Measurements from ENCODE around the gene STYXL1.

Gene STYXL1

DNA sequence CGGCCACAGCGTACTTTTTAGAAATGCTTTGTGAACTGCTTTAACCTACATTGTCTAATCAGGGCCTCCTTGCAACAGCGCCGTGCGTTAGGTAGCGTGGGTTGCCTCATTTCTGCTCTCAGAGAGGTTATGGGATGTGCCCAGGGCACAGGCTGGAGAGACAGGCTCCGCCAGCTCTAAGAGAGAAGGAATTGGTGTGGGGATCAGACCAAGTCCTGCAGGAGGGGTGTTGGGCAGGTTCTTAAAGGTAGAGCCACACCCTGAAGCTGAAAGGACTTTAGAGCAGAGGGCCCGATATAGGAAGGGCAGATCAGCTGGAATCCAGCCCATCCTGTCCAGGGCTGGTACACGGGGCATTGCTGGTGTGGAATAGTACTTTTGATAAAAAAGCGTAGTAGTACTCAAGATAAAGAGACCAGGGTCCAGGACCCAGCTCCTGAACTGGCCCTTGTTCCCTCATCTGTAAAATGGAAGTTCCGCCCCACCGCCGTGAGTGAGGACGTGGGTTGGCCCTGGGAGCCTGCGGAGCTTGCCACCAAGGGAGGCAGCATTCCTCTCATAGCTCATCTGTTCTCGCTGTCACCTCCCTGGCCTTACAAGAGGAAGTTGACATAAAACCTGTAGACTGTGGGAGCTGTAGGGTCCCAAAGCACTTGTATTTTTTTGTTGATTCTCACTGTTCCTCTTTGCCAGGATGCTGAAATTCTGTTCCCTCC lies 90.6 kb downstream of the STYXL1 start:
- no peak overlapping the region for H3K4me3 Mint-ChIP-seq
- DNase-seq: no peak
- no peaks in the 10 kb centered on the region for H3K9me3 Mint-ChIP-seq
- H3K27me3 Mint-ChIP-seq: no peaks in the 10 kb centered on the region
- peaks cover 59% of the 10 kb centered on the region for H3K36me3 Mint-ChIP-seq (ENCODE audit: low read depth)
- H3K4me1 Mint-ChIP-seq (ENCODE audit: low read depth): no peaks in the 10 kb centered on the region
- H3K27ac Mint-ChIP-seq: no peak overlapping the region

DNA sequence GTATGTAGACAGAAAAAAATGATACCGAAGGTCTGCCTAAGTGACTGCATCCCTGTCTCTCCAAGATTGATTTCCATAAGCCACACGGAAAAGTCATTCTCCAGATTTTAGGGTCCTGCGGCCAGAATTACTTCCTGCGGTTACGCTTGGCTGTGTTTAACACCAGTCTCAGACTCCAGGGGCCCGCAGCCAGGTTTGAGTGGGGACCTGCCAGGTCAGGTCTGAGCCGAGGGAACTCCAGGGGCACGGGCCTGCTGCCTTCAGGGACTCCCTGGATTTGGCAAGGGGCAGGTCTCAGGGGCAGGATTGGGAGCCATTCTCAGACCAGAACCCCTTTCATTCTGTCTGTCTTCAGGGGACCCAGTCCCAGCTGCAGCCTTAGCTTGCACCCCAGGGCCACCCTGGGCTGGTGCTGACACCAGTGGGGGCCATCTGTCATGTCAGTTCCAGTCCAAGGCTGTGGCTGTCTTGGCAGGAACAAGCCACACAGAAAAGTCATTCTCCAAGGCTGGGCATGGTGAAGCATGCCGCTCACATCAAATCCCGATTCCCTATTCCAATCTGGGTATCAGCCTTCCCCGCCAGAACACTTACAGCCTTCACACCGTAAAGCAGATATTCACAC lies 92.4 kb downstream of the STYXL1 start:
- no peak overlapping the region for H3K4me3 Mint-ChIP-seq
- H3K27me3 Mint-ChIP-seq: no peaks in the 10 kb centered on the region
- H3K36me3 Mint-ChIP-seq (ENCODE audit: low read depth): peaks cover 50% of the 10 kb centered on the region
- no peak overlapping the region for H3K27ac Mint-ChIP-seq
- H3K4me1 Mint-ChIP-seq (ENCODE audit: low read depth): no peaks in the 10 kb centered on the region
- DNase-seq: no peak
- H3K9me3 Mint-ChIP-seq: no peaks in the 10 kb centered on the region

DNA sequence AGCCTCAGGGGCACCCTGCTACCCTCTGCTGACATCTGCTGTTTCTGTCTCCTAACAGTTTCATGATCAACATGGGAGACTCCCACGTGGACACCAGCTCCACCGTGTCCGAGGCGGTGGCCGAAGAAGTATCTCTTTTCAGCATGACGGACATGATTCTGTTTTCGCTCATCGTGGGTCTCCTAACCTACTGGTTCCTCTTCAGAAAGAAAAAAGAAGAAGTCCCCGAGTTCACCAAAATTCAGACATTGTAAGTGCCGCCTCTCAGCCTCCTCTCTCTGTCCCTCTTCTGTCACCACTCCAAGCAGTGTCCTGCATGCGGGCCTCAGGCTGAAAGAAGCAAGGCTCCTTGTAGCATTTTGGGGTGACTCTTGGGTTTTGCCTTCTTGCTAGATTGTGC lies 93.9 kb downstream of the STYXL1 start:
- no peak overlapping the region for H3K4me3 Mint-ChIP-seq
- H3K4me1 Mint-ChIP-seq (ENCODE audit: low read depth): no peaks in the 10 kb centered on the region
- peaks cover 47% of the 10 kb centered on the region for H3K36me3 Mint-ChIP-seq (ENCODE audit: low read depth)
- H3K27me3 Mint-ChIP-seq: no peaks in the 10 kb centered on the region
- H3K27ac Mint-ChIP-seq: no peak overlapping the region
- H3K9me3 Mint-ChIP-seq: no peaks in the 10 kb centered on the region
- no peak for DNase-seq

DNA sequence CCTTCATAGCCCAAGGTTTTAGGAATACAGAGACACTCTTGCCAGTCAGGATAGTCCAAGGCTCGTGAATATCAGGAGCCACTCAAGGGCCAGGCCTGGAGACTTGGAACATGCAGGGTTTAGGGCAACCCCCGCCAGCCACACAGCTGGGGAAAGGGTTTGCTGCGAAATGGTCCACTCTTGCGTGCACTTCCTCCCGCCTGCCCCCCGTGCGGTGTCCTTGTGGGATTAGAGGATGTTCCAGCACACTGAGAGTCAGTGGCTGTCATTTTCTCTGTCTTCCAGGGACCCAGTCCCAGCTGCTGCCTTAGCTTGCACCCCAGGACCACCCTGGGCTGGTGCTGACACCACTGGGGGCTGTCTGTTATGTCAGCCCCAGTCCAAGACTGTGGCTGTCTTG lies 94.4 kb downstream of the STYXL1 start:
- H3K9me3 Mint-ChIP-seq: no peaks in the 10 kb centered on the region

DNA sequence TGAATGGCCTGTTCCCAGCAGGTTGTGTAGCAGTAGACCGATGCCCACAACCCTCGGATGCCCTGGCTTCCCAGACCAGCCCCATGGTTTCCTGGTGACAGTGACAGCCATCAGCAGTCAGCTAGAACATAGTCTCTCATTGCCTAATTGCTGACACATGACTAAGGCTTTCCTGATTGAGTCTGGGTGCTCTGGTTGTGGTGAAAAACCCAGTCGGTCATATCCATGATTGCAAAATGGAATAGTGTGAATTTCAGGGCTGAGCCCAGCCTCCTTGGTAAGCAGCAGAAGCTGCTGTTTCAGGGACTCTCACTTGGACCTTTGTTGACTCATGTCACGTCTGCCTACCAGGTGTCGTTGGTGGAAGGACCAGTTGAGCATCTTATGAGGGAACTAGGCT lies 96.3 kb downstream of the STYXL1 start:
- H3K36me3 Mint-ChIP-seq (ENCODE audit: low read depth): peaks cover 36% of the 10 kb centered on the region
- no peaks in the 10 kb centered on the region for H3K9me3 Mint-ChIP-seq
- H3K4me1 Mint-ChIP-seq (ENCODE audit: low read depth): peaks cover 6% of the 10 kb centered on the region
- no peak overlapping the region for H3K4me3 Mint-ChIP-seq
- DNase-seq: no peak
- H3K27me3 Mint-ChIP-seq: no peaks in the 10 kb centered on the region
- no peak overlapping the region for H3K27ac Mint-ChIP-seq

More for the DNA sequence above, 94.4 kb downstream of the STYXL1 start:
- Mint-ChIP-seq H3K36me3 (ENCODE audit: low read depth) (peaks cover 43% of the 10 kb centered on the region), H3K27ac (no peak overlapping the region), H3K4me1 (ENCODE audit: low read depth) (peaks cover 2% of the 10 kb centered on the region), H3K27me3 (no peaks in the 10 kb centered on the region), H3K4me3 (no peak overlapping the region)
- no peak for DNase-seq

DNA sequence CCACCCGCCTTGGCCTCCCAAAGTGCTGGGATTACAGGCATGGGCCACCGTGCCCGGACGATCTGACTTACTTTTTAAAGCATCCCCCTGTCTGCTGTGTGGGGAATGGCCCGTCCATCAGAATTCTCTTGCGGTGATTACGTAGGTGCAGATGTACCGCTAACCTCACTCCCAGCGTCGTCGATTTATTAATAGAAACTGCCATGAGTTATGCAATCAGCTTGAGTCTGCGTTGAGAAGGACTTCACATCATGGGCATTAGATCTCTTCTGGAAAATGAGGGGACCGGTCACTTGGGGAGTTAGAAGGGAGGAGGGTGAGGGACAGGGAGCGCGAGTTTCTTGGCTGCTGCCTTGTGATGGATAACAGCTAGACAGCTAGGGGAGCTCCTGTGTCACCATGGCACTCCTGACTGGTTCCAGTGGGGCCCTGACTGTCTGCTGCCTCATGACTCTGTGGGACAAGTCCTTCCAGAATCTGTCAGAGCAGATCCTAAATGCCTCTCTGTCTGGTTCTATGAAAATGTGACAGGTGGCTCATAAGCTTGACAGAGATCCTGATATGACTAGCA lies 97.6 kb downstream of the STYXL1 start:
- H3K36me3 Mint-ChIP-seq (ENCODE audit: low read depth): peaks cover 23% of the 10 kb centered on the region
- no peak for DNase-seq
- peaks cover 15% of the 10 kb centered on the region for H3K4me1 Mint-ChIP-seq (ENCODE audit: low read depth)
- H3K27me3 Mint-ChIP-seq: no peaks in the 10 kb centered on the region
- no peak overlapping the region for H3K27ac Mint-ChIP-seq
- no peak overlapping the region for H3K4me3 Mint-ChIP-seq
- H3K9me3 Mint-ChIP-seq: no peaks in the 10 kb centered on the region

DNA sequence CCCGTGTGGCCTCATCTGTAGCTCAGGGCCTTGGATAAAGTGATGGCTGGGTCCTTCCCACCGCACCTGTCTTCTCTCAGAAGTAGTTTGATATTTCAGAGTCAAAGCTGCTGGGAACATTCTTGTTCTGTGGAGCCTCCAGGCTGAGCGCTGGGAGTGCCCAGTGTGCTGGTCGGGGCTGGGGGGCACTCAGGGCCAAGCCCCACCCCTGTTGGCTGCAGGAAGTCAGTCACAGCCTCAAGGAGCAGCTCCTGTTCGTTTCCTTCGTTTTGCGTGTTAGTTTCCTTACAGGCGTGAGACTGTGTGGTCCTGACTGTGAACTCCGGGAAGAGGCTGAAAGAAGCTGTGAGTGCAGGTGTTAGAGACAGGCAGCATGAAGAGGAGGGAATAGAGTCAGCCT lies 99.6 kb downstream of the STYXL1 start:
- H3K4me1 Mint-ChIP-seq (ENCODE audit: low read depth): peaks cover 28% of the 10 kb centered on the region
- peaks cover 12% of the 10 kb centered on the region for H3K36me3 Mint-ChIP-seq (ENCODE audit: low read depth)
- DNase-seq: no peak
- no peak overlapping the region for H3K27ac Mint-ChIP-seq
- H3K4me3 Mint-ChIP-seq: no peak overlapping the region
- no peaks in the 10 kb centered on the region for H3K9me3 Mint-ChIP-seq
- no peaks in the 10 kb centered on the region for H3K27me3 Mint-ChIP-seq

All from activated T-cell treated with anti-CD3 and anti-CD28 coated beads, Interleukin-2, amount 50 U/mL, for 24 hours (primary cell).